GM21447 (cell line): ENCODE measurements around the gene SERPINB4.
"Not testable (repeated sequence)": the region's sequence is repeated elsewhere in the genome, so short reads cannot be mapped to it uniquely, and the experiment has no call there.

Source experiments
- ATAC-seq: cut with Tn5 transposase; IDR thresholded peaks from one replicate; pipeline ENCODE4 v1.9.1; 2021; ENCODE audit not compliant: unreplicated experiment

Gene SERPINB4

DNA sequence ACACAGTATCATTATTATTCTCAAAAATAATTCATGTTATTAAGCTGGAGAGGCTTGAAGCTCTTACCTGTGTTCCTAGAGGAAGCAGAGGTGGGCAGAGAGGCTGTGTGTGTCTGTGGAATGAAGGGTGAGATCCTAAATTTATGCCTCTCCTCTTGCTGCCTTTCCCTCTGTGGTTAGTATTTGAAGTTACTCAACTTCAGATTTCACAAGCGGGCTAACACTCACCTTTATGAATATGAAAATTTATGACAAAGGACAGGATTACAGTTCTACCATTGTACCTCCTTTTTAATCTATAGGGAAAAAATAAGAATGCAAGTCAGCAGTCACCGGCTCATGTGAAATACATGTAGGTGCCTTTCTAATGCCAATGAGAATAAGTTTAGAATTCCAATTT, at the start of gene SERPINB4:
SERPINB4 (minus strand) TSS at position 115 of the 400 bp plus-strand sequence. CDS start 679 bp downstream, outside the sequence.
- not testable (repeated sequence) for ATAC-seq

DNA sequence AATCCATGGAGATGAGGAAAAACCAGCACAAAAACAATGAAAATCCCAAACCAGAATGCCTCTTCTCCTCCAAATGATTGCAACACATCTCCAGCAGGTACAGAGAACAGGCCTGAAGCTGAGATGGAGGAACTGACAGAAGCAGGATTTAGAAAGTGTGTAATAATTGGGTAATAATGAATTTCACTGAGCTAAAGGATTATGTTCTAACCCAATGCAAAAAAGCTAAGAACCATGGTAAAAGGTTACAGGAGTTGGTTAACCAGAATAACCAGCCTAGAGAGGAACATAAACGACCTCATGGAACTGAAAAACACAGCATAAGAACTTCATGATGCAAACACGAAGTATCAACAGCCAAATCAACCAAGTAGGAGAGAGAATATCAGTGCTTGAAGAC, 45.0 kb upstream of the SERPINB4 start:
- ATAC-seq: no peak

DNA sequence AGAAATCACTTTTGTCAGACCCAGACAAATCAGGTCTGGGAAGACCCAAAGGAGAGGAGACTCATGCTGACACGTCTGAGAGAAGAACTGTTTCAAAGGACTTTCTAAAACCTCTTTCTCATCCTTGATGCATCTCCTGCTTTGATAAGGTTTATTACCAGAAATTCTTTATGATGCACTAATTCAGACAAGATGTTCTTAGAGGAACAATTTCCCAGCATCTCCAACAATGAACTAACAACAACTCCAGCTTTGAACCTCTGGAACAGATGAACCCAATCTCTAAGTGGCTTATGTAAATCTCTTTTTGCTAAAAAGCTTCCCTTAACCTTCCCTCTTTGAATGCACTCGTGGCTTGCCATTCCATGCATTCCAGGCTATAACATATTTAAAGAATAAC, 42.8 kb upstream of the SERPINB4 start:
- ATAC-seq: no peak

DNA sequence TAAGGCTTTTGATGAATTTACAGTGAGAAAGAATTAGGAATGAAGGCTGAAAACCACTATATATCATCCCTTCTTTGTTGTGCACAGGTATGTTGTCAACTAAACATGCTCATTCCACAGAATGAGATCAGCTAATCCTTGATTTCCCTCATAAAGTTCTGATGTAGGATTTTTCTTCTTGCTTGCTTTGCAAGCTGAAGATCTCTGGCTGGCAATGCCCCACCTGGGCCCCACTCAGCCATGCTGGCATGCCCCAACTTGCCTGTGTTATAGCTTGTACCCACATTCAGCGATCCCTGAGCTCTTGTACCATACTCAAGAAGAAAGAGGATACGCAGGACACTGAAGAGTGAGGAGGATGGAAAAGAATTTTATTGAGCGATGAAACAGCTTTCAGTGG, 40.7 kb upstream of the SERPINB4 start:
- no peak for ATAC-seq

DNA sequence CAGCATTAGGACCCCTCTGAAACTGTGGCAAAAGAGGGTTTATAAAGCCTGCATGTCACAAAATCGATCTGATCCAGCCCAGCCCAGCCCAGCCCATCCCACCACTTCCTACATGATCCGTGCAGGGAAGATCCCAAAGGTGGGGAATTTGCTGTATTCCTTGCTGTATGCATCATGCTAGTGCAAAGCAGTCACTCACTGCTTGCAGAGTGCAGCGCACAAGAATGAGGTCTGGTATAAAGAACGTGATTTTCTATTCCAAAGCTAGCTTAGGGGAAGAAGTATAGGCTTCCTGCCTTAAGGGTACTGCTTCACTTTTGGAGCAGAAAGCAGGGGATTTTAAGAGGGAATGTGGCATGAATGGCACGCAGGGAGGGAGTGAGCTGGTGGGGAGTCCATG, 39.8 kb upstream of the SERPINB4 start:
- no peak for ATAC-seq

DNA sequence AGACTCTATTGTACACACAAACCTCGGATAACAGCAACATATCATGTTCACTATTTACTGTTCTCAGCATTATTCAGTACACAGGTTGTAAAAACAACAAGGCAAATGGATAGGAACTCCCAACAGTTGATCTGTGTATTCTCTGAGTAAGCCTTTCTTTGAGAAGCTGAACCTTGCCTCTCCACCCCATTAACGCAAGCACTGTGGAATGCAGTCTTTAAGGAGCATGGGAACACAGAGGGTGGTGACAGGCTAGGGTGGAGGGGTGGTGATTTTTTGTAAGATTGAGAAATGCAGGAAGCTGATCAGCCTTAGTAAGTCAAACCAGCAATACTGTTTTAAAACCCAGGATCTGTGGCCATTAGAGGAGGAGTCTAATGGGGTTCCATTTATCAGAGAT, 39.1 kb upstream of the SERPINB4 start:
- ATAC-seq: no peak

DNA sequence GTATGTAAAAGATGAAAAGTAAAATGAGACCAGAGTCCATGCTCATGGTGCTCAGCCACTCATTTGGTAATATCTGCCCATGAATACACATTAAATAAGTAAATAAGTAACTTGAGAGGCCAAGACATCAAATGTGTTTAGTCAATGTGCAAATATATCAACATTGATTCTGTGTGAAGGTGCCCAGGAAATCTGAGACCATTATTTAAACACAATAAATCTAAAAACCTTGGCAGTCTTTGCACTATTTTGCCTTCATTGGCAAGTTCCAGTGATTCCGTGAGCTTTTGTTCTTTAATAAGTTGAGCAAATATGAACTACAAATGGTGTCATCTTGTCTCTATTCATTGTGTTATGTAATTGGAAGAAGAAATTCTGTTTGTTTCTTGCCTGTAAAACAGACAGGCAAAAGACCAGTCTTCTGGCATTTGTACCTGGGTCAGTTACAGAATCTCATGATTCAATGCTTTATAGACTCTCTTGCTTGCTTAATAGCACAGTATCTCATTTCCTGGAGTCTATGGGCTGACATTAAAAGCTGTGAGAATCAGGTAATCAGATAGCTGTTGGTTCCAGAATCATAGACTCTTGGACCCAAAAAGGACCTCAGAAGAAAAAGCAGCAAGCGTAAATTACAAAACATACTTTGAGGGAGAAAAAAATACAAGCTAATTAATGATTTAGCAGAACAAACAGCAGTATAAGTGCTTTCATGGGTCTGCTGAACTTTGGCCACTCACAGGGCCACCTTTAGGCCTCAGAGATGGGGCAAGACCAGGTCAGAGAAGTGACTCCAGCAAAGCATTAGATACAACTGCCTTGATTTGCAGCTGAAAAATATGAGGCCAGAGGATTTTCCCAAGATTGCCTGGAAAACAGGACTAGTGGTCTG, 37.6 kb upstream of the SERPINB4 start:
- no peak for ATAC-seq

DNA sequence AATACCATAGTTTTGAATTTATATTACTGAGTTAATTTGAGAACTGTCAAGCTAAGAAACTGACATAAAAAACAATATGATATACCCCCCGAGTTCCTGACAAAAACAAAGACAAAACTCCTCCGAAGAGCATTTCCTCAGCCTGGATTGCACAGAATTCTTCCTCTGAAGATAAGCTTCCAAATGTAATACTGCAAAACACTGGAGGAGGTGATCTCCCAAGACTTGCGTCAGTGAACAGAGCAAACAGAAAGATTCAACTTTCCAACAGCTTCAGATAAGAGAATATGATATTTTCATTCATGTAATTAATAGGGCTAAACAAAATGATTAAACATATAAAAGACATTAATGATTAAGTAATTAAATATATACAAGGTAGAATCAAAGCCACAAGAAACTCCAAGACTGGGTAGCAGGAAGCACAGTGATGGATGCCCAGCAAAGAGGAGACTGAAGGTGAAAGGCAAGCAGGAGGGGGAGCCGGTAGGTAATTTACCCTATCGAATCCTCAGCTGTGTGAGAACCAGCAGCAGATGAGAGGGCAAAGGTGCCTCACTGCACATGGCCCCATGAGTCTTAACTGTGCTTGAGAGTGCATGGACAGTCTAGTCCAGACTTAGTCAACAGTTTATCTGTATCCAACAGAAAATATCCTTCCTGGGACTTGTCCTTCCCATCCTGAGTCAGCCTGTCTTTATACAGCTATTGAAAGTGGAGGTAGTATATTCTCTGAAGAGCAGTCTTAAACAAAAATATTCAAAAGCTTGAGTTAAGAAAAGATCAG, 36.0 kb upstream of the SERPINB4 start:
- ATAC-seq: no peak

GRCh38 chr18:63677500-63678225, 33.6 kb upstream of the SERPINB4 start:
- no peak for ATAC-seq

- no peak for ATAC-seq
Measured at GRCh38 chr18:63676526-63677323, 32.7 kb upstream of the SERPINB4 start.

GRCh38 chr18:63664571-63664970, 20.5 kb upstream of the SERPINB4 start:
- no peak for ATAC-seq

- not testable (repeated sequence) for ATAC-seq
Measured at GRCh38 chr18:63661750-63662149, 17.7 kb upstream of the SERPINB4 start, which contains the start of gene SERPINB3. Gene SERPINB3 (minus strand): TSS chr18:63661893. CDS start chr18:63661216, 677 bp downstream.

GRCh38 chr18:63658920-63659319, 14.9 kb upstream of the SERPINB4 start:
- ATAC-seq: not testable (repeated sequence)

DNA sequence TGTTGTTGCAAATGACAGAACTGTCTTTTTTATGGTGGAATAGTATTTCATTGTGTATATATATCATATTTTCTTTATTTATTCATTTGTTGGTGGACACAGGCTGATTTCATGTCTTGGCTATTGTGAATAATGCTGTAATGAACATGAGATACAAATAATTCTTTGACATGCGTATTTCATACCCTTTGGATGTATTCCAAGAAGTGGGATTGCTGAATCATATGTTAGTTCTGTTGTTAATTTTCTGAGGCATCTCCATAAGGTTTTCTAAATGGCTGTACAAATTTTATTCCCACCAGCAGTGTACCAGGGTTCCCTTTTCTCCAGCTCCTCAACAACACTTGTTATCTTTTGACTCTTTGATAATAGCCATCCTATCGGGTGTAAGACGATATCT, 6.2 kb upstream of the SERPINB4 start:
- not testable (repeated sequence) for ATAC-seq

- ATAC-seq: no peak
Measured at GRCh38 chr18:63648241-63648640, 4.2 kb upstream of the SERPINB4 start.

DNA sequence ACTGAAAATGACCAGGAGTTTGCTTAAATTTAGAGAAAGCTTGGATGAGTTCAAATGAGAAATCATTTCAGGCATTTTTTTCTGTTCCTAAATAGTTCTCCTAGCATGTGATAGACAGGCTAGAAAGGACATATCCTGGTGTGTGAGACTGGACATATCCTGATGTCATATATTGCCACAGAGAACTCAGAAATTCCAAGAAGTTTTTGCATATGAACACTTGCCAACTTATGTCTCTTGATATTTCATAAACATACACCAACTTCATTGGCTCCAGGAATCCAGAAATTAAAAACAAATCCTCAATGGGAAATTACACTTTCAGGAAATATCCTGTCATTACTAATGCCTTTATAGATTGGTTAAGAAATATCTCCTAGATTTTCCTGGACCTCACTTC, 2.9 kb upstream of the SERPINB4 start:
- no peak for ATAC-seq

DNA sequence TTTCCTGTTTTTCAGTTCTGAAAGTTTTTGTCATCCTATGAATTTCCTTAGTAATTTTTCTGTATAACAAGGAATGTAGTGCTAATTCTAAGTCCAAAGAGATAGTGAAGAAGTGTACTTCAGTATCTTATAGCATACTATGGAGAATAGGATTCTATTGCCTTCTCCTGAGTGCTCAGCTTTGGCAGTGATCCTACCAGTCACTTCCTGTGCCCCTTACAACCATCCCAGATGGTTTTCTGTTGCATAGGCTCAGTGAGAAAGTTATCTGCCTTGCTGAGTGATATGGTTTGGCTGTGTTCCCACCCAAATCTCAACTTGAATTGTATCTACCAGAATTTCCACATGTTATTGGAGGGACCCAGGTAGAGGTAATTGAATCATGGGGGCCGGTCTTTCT, 638 bp upstream of the SERPINB4 start:
- ATAC-seq: not testable (repeated sequence)

DNA sequence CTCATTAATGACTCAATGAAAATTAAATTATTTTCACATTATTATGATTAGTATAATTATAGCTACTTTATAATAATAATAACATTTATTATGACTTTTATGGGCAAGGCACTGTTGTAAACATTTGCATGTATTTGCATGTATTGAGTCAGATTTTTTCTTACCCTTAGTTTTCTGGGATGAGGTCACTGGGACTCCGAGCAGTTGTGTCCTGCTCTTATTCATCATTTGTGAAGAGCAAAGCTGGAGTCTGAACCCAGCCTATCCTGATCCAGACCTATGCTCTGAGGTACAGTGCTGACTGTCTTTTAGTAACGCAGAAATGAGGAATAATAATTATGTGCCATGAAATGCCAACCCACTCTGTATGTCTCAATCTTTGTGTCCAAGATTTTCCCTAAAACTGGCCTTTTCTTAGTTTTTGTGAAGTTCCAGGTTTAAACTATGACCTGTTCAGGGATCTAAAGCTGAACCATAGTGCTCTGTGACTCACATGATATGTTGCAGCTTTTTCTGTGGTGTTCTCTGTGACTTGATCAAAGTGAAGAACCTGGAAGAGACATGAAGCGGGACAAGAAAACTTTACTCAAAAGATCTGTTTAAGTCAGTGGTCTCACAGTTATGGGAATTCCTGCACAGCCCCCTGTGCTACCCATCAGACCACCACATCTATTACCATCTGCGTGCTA, 1.2 kb downstream of the SERPINB4 start:
- ATAC-seq: not testable (repeated sequence)

DNA sequence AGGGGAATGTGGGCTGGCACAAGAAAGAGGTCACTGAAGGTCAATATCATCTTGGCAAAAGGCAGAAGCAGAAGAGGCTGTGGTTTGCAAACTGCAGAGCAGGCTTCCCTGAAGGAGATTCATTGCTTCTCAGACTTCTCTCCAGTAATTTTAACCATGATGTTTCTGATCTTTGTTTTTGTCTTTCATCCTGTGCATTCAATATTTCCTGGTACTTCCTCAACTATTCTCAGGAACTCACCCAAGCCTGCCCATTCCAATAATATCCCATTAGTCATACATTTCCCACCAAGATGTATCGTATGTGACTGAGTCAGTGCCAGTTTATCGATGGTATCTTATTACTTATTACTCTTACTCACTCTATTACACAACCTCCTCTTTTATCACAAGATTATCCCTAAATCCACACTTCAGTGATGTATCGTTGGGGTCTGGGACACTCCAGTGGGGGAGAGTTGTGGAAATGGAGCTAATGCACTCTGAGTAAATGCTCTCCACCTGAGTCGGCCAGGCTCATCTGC, 2.8 kb downstream of the SERPINB4 start:
- ATAC-seq: not testable (repeated sequence)

DNA sequence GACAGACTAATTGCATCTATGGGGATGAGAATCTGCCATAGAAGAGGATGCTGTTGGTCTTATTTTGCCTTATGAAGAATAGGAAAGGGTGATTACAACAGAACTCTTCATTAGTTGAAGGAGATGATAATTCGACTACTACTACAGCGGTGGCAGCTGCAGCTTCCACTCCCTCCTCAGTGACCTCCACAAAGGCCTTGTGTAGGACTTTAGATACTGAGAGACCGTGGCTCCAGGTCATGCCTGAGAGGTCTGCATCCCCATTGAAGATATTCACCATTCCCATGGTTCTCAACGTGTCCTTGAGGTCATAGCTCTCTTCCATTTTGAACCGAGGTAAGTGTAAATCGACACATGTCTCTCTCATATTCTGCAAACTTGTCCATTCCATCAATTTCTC, 6.4 kb downstream of the SERPINB4 start:
- ATAC-seq: no peak
